MCF 10A (cell line): ENCODE measurements around the gene TUBB2B. TPM values are rescaled to one million over a fixed set of nuclear protein-coding genes. Genes with fewer than 3 reads are reported as not detected.
"Not testable (repeated sequence)": the region's sequence is repeated elsewhere in the genome, so short reads cannot be mapped to it uniquely, and the experiment has no call there.

Source experiments
- BruUV-seq: library from RNA; stranded (reverse); fragments of 400-500 nt; replicated peaks from 2 replicates; lab custom pipeline; 2021; lab: Mats Ljungman, UMichigan
- CTCF ChIA-PET: fragments of 300-600 bp; sonication (Branson Sonifier 250); formaldehyde crosslinking; extraction: SDS; loops from one replicate; lab custom pipeline; 2021; ENCODE audit warnings: antibody characterized with exemption, inconsistent platforms; lab: Yijun Ruan, JAX
- POLR2A ChIA-PET: fragments of 300-600, 350-650 bp; sonication (Branson Sonifier 250); formaldehyde crosslinking; extraction: SDS; loops from one replicate; lab custom pipeline; 2020; ENCODE audit warnings: antibody characterized with exemption, inconsistent platforms; lab: Yijun Ruan, JAX
- DNase-seq: peaks from one replicate; pipeline ENCODE4 v3.0.0-alpha.2; 2018; ENCODE audit not compliant: unreplicated experiment
- H3K27ac Mint-ChIP-seq: one replicate; pipeline ENCODE4 v1.8.0; 2022; ENCODE audit warnings: mild to moderate bottlenecking, low read depth, mixed read lengths; ENCODE audit not compliant: unreplicated experiment
- H3K27me3 Mint-ChIP-seq: one replicate; pipeline ENCODE4 v1.8.0; 2022; ENCODE audit warnings: mixed read lengths; ENCODE audit not compliant: insufficient read depth, unreplicated experiment
- H3K36me3 Mint-ChIP-seq: one replicate; pipeline ENCODE4 v1.8.0; 2022; ENCODE audit warnings: mild to moderate bottlenecking, moderate library complexity, mixed read lengths; ENCODE audit not compliant: insufficient read depth, unreplicated experiment
- H3K4me1 Mint-ChIP-seq: one replicate; pipeline ENCODE4 v1.8.0; 2022; ENCODE audit warnings: mixed read lengths; ENCODE audit not compliant: insufficient read depth, unreplicated experiment
- H3K4me3 Mint-ChIP-seq: one replicate; pipeline ENCODE4 v1.8.0; 2022; ENCODE audit warnings: mild to moderate bottlenecking, moderate library complexity, mixed read lengths; ENCODE audit not compliant: unreplicated experiment
- H3K9me3 Mint-ChIP-seq: one replicate; pipeline ENCODE4 v1.8.0; 2022; ENCODE audit warnings: mixed read lengths; ENCODE audit not compliant: unreplicated experiment
- intact Hi-C: fragments of 100-400 bp; cut with micrococcal nuclease; formaldehyde crosslinking; loops from 2 replicates; pipeline ENCODE4 v1.14.1; 2022
- total RNA-seq: library from RNA; stranded (reverse); gene quantifications from 2 replicates; pipeline ENCODE4 v1.2.3, GENCODE V29; 2022
- TF ChIP-seq, protein P1 (sequence below): fragments of 200-600 bp; IDR thresholded peaks from one replicate; pipeline ENCODE4 v1.8.0; 2022; ENCODE audit warnings: antibody characterized with exemption, mild to moderate bottlenecking; ENCODE audit not compliant: unreplicated experiment

The TUBB2B gene
- total RNA-seq, 1 experiment from 2014 or later, result 0.47 TPM

DNA sequence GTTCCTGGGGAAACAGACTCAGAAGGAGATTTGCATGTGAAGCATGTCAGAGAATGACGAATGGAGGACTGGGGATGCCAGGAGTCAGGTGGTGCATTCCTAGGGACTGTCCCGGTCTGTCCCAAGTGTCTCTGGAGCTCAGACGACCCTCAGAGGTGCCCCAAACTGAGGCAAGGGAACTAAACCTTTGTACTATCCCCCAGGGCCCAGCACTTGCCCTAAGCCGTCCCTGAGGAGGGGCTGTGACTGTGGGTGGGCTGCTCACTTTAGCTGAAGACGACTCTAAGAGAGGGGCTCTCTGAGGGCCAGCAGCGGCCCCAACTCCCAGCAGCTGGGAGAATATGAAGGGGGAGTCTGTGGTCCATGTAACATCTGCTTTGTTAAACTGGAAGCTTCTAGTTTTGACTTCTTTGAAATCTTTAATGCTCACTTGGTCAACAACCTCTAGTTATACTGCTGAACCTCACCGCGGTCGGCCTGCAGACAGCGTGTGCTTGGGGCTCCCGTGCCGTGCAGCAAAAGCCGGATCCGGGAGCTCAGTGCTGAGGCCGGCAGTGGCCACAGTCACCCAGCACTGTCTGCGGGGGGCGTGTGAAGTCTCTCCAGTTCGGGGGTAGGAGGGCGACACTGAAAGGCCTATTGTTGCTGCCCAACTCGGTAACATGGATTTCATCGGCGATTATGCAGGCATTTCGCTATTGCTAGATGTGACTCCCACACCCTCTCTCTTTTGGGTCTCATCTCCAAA lies 34.2 kb downstream of the TUBB2B start:
- H3K4me1 Mint-ChIP-seq, result no peaks in the 10 kb centered on the region
- no peak overlapping the region for H3K4me3 Mint-ChIP-seq
- no peaks in the 10 kb centered on the region for H3K9me3 Mint-ChIP-seq
- no peaks in the 10 kb centered on the region for H3K27me3 Mint-ChIP-seq
- CTCF ChIA-PET, result no interaction called here
- TF ChIP-seq, protein P1, sequence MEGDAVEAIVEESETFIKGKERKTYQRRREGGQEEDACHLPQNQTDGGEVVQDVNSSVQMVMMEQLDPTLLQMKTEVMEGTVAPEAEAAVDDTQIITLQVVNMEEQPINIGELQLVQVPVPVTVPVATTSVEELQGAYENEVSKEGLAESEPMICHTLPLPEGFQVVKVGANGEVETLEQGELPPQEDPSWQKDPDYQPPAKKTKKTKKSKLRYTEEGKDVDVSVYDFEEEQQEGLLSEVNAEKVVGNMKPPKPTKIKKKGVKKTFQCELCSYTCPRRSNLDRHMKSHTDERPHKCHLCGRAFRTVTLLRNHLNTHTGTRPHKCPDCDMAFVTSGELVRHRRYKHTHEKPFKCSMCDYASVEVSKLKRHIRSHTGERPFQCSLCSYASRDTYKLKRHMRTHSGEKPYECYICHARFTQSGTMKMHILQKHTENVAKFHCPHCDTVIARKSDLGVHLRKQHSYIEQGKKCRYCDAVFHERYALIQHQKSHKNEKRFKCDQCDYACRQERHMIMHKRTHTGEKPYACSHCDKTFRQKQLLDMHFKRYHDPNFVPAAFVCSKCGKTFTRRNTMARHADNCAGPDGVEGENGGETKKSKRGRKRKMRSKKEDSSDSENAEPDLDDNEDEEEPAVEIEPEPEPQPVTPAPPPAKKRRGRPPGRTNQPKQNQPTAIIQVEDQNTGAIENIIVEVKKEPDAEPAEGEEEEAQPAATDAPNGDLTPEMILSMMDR, result no peak
- intact Hi-C loops, result no loop called here
- no peak for DNase-seq
- POLR2A ChIA-PET, result no interaction called here
- no TSS peak for BruUV-seq
- no peaks in the 10 kb centered on the region for H3K36me3 Mint-ChIP-seq
- H3K27ac Mint-ChIP-seq, result no peak overlapping the region

DNA sequence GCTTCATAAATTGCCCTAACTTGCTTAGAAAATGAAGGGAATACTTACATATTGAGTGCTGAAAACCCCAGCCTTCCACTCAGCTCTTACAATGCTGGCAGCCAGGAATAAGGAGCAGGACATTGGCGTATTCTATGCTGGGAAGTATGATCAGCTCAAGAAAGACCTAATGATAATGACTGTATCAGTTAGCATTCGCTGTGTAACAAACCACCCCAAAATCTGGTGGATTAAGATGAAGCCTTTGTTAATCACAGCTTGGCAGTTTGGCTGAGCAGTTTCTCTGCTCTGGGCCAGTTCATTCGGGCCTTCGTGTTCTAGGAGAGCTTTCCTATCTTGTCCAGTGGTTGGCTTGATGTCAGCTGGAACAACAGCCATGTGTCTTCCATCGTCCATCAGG lies 36.7 kb downstream of the TUBB2B start:
- Mint-ChIP-seq H3K36me3 (no peaks in the 10 kb centered on the region), H3K4me3 (no peak overlapping the region), H3K27me3 (no peaks in the 10 kb centered on the region), H3K9me3 (no peaks in the 10 kb centered on the region), H3K4me1 (no peaks in the 10 kb centered on the region), H3K27ac (no peak overlapping the region)
- TF ChIP-seq, protein P1, result no peak
- intact Hi-C loops, result no loop called here
- no TSS peak for BruUV-seq
- ChIA-PET POLR2A (interaction anchor here (0.5 to 1.1 kb wide), 3 partner anchors 17 to 217 kb away, joined by 3 read pairs; no protein-coding TSS in a partner anchor), CTCF (interaction anchor here (0.6 to 0.8 kb wide), 2 partner anchors 14 to 43 kb away, joined by 3 to 5 read pairs; no protein-coding TSS in a partner anchor)
- DNase-seq, result no peak

DNA sequence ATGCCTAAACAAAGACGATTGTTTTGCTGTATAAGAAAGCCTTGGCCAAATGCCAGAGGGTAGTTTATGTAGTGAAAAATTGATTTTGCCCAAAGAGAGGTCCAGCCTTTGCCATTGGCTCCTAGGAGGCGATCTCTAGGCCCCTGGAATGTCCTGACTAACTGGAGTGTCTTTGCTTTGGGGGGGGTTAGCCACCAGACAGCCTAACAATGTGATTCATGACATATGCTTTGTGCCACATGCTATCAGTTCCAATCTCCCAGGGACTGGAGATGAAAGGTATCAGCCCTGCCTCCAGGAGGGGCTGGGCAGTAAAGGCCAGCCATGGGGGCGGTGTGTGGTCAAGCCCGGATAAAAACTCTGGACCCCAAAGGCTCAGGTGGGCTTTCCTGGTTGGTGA lies 37.4 kb downstream of the TUBB2B start:
- CTCF ChIA-PET, result interaction anchor here (0.8 kb wide), 1 partner anchor 43 kb away, joined by 3 read pairs; no protein-coding TSS in a partner anchor
- Mint-ChIP-seq H3K27me3 (no peaks in the 10 kb centered on the region), H3K9me3 (no peaks in the 10 kb centered on the region), H3K36me3 (no peaks in the 10 kb centered on the region), H3K4me3 (no peak overlapping the region), H3K4me1 (no peaks in the 10 kb centered on the region), H3K27ac (no peak overlapping the region)
- BruUV-seq, result no TSS peak
- TF ChIP-seq, protein P1, result no peak
- POLR2A ChIA-PET, result interaction anchor here (0.5 to 1.1 kb wide), 3 partner anchors 18 to 216 kb away, joined by 3 read pairs; no protein-coding TSS in a partner anchor
- intact Hi-C loops, result no loop called here
- no peak for DNase-seq

GRCh38 chr6:3189192-3189591 lies 38.3 kb downstream of the TUBB2B start:
- DNase-seq, H3K27ac Mint-ChIP-seq, BruUV-seq, H3K9me3 Mint-ChIP-seq, intact Hi-C loops, CTCF ChIA-PET, H3K36me3 Mint-ChIP-seq, H3K4me3 Mint-ChIP-seq, H3K27me3 Mint-ChIP-seq, H3K4me1 Mint-ChIP-seq, POLR2A ChIA-PET: not testable (repeated sequence)
